GM23248 (cell line): ENCODE results near the gene ZMIZ1.

Source experiments
- EZH2 ChIP-seq: fragments of 200-600 bp; sonication (generic); IDR thresholded peaks from 2 replicates; pipeline ENCODE4 v1.6.1; 2018; ENCODE audit warnings: antibody characterized with exemption, mild to moderate bottlenecking; ENCODE audit not compliant: insufficient read depth, poor library complexity, severe bottlenecking
- EZH2phosphoT487 ChIP-seq: fragments of 200-600 bp; sonication (generic); IDR thresholded peaks from 2 replicates; pipeline ENCODE4 v1.6.1; 2018; ENCODE audit warnings: antibody characterized with exemption, moderate library complexity, mild to moderate bottlenecking, low read depth; ENCODE audit not compliant: insufficient read depth

DNA sequence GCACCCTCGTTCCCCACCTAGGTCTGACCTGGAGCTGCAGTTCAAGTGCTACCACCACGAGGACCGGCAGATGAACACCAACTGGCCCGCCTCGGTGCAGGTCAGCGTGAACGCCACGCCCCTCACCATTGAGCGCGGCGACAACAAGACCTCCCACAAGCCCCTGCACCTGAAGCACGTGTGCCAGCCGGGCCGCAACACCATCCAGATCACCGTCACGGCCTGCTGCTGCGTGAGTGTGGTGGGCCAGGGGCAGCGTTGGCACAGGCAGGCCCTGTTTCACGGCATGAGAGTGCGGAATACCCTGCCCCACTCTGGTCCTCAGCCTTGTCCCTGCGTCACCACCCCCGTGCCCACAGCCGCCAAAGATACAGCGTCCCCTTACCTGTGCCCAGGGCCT, 231.9 kb downstream of the ZMIZ1 start:
- TF ChIP-seq EZH2phosphoT487 = no peak
- TF ChIP-seq EZH2 = no peak
